GM23248 (cell line): Measurements from ENCODE around the gene BET1.

Experiments
- EZH2 ChIP-seq: fragments of 200-600 bp; sonication (generic); IDR thresholded peaks from 2 replicates; pipeline ENCODE4 v1.6.1; 2018; ENCODE audit warnings: antibody characterized with exemption, mild to moderate bottlenecking; ENCODE audit not compliant: insufficient read depth, poor library complexity, severe bottlenecking
- EZH2phosphoT487 ChIP-seq: fragments of 200-600 bp; sonication (generic); IDR thresholded peaks from 2 replicates; pipeline ENCODE4 v1.6.1; 2018; ENCODE audit warnings: antibody characterized with exemption, moderate library complexity, mild to moderate bottlenecking, low read depth; ENCODE audit not compliant: insufficient read depth

- TF ChIP-seq EZH2 (no peak), EZH2phosphoT487 (no peak)
These were observed 43.2 kb downstream of the BET1 start for GRCh38 chr7:93960986-93961385.
